NCI-H146 (cell line): ENCODE data around the gene RAB3D.
"Not testable (repeated sequence)": the region's sequence is repeated elsewhere in the genome, so short reads cannot be mapped to it uniquely, and the experiment has no call there.

ENCODE experiments used
- DNase-seq: peaks from one replicate; lab custom pipeline; 2025; lab: John Stamatoyannopoulos, UW

The RAB3D gene

DNA sequence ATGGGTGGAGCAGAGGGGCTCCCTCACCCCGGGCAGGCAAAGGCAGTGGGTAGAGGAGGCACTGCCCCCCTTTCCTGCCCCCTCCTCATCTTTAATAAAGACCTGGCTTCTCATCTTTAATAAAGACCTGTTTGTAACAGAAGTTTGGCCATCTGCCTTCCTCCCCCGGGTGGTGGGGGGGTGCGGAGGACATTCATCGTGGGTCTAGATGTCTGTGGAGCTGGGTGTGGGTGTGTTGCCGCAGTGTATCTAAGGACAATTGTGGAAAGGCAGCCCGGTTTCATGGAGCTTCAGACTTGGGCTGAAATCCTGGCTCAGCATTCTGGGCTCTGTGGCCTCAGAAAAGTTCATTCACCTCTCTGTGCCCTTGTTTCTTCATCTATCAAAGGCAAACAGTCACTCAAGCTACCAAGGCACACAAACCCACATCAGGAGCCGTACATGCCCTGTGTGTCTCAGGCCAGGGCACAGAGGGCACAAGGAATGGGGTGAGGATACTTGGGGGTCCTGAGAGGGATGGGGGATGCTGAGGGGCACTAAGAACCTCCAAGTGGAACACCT lies 26.2 kb upstream of the RAB3D start:
- no peak for DNase-seq

- DNase-seq, result no peak
Observed at GRCh38 chr19:11364935-11365334, 25.5 kb upstream of the RAB3D start.

DNA sequence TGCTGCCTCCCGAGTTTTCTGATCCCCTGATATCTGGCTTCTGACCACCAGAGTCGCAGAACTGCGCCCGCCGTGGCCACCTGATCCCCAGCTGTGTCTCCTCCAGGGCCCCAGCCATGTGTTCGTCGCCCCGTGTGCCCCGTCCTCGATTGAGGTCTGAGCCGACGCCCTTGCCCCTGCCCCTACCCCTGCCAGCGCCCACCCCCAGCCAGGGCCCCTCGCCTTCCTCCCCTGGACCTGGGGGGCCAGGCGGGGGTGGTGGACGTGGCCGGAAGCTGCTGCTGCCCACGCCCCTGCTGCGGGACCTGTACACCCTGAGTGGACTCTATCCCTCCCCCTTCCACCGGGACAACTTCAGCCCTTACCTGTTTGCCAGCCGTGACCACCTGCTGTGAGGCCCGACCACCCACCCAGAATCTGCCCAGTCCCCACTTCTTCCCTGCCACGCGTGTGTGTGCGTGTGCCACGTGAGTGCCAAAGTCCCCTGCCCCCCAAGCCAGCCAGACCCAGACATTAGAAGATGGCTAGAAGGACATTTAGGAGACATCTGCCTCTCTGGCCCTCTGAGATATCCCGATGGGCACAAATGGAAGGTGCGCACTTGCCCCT lies 24.9 kb upstream of the RAB3D start:
- no peak for DNase-seq

GRCh38 chr19:11363881-11364280 lies 24.4 kb upstream of the RAB3D start:
- no peak for DNase-seq

- DNase-seq, result no peak
Observed at GRCh38 chr19:11361771-11362731, 22.6 kb upstream of the RAB3D start.

DNA sequence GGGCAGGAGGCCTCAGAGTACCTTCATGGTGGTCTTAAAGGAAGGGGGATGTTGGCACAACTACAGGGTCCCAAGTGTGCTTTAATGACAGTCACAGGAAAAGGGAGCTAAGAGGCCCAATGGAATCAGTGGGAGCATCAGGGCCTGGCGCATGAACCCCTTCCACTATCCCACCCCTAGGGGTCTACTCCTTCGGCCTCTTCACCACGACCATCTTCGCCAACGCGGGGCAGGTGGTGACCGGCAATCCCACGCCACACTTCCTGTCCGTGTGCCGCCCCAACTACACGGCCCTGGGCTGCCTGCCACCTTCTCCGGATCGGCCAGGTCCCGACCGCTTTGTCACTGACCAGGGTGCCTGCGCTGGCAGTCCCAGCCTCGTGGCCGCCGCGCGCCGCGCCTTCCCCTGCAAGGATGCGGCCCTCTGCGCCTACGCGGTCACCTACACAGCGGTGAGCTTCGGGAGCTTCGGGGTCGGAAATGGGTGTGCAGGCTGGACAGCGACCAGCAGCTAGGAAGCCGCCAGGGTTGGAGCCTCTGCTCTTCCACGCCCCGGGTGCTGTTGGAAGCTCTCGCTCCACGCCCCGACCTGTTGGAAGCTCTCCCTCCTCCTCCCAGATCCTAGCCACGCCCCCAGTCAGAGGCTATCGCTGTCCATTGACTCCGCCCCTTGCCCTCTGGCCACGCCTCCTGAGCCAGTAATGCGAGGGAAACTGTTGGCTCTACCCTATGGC lies 21.7 kb upstream of the RAB3D start:
- DNase-seq, result no peak

- no peak for DNase-seq
Observed at GRCh38 chr19:11359421-11359820, 20.0 kb upstream of the RAB3D start.

- no peak for DNase-seq
Observed at GRCh38 chr19:11356676-11357550, 17.5 kb upstream of the RAB3D start.

- no peak for DNase-seq
Observed at GRCh38 chr19:11356074-11356397, 16.6 kb upstream of the RAB3D start.

DNA sequence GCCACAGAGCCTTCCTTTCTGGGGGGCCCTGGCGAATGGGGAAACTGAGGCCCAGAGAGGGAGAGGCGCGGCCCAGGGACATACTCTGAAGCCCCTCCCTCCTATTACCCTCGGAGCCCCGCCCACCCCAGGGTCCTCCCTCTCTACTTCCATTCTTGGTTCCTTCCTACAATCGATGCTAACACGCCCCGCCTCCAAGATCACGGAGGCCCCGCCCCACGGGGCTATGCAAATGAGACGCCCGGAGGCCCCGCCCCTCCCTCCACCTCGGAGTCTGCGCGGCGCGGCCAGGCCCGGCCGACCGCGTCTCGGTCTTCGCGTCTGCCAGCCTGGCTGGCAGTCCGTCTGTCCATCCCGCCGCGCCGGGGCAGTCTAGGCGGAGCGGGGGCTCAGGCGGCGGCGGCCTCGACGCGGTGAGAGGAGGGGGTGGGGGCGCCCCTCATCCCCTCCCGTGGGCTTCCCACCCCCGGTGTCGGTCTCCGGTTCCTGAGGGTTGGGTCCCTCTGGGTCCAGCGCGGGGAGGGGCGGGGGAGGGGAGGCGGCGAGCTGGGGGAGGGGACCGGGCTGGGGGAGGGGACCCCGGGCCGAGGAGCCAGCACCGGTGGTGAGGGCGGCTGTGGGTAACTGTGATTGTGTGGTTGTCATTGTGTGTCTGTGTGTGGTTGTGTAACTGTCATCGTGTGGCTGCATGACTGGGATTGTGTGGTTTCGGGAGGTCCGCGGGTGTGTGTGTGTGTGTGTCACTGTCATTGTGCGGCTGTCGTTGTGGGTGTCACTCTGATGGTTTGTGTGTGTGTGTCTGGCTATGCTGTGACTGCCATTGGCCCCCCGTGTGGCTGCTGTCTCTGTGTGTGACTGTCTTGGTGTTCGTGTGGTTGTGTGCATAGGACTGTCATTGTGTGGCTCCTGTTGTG lies 16.0 kb upstream of the RAB3D start, which contains the start of gene PLPPR2:
TSS of gene PLPPR2 (plus strand) at position 273 of the 914 bp plus-strand sequence. CDS start 2,242 bp downstream, outside the sequence.
- DNase-seq, result peak; percentile 96

GRCh38 chr19:11354102-11354501 lies 14.6 kb upstream of the RAB3D start:
- DNase-seq, result not testable (repeated sequence)

DNA sequence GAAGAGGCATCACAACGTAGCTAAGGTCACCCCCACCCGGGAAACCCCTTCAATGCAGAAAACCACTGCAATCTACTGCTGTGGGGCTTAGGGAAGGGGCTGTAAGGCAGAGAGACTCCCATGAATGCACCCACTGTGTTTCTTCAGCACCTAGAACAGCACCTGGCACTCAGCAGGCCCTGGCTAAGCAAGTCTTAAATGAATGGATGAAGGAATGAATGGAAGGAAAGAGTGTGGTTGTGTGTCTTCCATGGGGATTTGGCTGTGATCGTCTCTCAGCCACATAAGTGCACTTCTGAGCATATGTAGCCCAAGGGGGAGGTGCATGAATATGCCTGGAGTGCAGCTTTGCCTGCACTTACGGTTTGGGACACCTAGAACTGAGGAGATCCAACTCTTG lies 9.7 kb upstream of the RAB3D start:
- no peak for DNase-seq

DNA sequence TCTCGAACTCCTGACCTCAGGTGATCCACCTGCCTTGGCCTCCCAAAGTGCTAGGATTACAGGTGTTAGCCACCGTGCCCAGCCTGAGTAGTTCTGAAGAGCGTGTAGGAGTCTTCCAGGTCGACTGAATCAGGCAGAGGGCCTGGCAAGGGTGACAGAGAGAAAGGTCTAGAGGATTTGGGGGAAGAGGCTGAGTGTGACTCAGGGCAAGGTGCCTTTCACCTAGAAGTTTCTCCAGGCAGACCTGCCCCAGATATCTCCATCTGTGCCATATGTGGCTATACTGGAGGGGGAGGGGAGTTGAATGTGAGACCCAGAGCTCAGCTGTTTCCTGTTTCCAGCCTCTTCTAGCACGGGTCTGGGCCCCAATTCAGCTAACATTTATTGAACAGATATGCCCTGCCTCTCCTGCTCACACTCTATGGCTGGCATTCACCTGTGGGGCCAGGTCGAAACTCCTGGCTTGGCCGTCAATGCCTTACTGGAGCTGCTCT lies 8.1 kb upstream of the RAB3D start:
- DNase-seq, result no peak

DNA sequence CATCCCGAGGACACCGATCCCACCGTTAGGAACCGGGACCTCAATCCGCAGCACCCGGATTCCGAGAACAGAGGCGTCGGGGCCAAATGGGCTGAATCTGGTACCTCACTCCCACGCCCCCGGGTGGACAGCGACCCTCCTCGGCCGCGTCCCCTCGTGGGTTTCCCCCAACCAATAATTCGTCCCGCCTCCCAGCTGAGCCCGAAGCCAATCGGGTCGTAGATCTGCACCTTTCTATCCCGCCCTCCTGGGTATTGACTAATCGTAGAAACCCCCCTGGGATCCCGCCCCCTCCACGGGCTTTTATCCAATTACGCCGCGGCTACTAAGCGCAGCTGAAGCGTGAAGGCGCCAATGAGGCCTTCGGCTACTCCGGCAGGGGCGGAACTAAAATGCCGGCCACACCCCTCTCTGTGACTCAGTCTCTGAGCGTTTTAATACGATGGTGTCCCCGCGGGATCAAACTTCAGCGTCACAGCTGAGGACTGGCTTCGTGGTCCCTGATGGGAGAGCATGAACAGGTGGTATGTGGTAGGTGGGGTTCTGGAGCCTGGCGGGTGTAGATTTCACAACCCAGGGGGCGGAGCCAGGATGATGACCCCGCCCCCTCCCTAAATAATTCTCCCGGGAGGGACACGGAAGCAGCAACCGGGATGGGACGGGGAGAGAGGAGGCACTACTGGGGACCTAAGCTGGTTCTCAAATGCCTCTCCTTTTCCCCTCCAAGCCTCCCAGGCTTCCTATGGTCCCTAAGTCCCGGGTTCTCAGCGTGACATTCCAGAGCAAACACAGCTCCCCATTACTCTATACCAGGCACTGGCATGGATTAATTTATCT lies 6.9 kb upstream of the RAB3D start, which contains the start of the genes CCDC159 and TMEM205:
TSS of gene CCDC159 (plus strand) at position 416 of the 837 bp plus-strand sequence. CDS start at position 504, 88 bp downstream.
TSS of gene TMEM205 (minus strand) at position 165 of the 837 bp plus-strand sequence. CDS start 649 bp downstream, outside the sequence.
- DNase-seq, result peak; percentile 100

DNA sequence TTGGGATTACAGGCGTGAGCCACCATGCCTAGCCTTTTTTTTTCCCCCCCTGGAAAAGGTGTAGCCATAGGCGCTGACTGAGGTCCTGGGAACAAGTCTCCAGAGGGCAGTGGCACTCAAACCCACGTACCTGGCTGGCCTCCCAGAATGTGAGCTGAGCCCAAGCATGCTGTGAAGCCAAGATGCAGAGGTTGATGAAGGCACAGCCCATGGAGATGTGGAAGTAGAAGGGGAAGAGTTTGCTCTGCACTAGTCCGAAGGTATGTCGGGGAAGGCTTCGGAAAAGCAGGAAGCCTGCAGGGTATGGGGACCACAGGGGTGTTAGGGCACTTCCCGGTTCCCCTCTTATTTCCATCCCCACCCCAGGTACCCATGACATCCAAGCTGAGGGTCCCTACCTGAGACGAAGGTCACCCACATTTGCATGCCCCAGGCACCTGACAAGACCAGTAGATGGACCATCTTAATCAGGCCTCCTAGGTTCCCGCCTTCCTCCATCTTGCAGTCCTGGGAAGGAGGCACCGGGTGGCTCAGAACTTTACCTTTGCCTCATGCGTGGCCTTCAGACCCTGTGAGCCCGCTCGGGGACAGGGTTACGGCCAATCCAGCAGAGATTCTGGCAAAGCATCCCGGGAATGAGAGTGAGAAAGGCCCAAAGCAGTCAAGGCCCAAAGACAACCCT lies 5.8 kb upstream of the RAB3D start:
- DNase-seq, result no peak

DNA sequence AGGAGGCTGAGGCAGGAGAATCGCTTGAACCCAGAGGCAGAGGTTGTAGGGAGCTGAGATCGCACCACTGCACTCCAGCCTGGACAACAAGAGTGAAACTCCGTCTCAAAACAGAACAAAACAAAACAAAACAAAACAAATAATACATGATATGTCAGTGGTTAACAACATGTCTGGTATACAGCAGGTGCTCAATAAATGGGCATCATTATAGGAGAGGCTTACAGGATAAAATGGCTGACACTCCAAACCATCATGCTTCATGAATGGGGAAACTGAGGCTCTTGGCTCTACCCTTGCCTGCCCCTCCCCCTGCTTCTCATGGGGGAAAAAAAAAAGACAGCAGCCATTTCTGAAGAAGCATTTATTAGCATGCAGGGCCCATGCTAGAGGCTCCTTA lies 3.0 kb upstream of the RAB3D start:
- no peak for DNase-seq

- DNase-seq, result not testable (repeated sequence)
Observed at GRCh38 chr19:11340099-11340467, 626 bp upstream of the RAB3D start.

GRCh38 chr19:11338569-11339253 lies 746 bp downstream of the RAB3D start:
- no peak for DNase-seq
